ENCODE results near the gene WDFY4.

Gene WDFY4

GRCh38 chr10:48902096-48902495 lies 217.4 kb downstream of the WDFY4 start:
- DNase-seq (ENCODE audit: low spot score) = no peak
- TF ChIP-seq CTCF (IDR thresholded peaks at IDR 0.05; ENCODE audit: extremely low read depth, missing control alignments) = no peak

GRCh38 chr10:48903151-48903550 lies 218.5 kb downstream of the WDFY4 start:
- TF ChIP-seq CTCF (IDR thresholded peaks at IDR 0.05; ENCODE audit: extremely low read depth, missing control alignments) = no peak
- DNase-seq (ENCODE audit: low spot score) = no peak

DNA sequence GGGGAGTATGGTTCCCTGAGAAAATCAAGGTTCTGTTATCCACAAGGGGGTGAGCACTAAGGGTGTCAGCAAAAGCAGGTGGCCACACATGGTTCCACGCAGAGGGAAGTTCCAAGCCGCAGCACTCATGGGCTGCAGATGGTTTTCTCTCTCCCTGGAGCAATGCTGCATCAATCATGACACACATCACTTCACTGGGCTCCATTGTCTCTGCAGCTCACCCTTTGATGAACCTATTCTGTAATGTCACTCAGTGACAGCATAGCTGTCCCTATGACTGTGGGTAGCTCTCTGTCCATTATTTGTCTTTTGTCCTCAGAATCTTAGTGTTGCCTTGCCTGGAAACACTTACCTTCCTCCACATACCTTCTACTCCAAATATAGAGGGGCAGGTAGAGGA lies 220.2 kb downstream of the WDFY4 start:
- no peak for TF ChIP-seq CTCF (IDR thresholded peaks at IDR 0.05; ENCODE audit: extremely low read depth, missing control alignments)

DNA sequence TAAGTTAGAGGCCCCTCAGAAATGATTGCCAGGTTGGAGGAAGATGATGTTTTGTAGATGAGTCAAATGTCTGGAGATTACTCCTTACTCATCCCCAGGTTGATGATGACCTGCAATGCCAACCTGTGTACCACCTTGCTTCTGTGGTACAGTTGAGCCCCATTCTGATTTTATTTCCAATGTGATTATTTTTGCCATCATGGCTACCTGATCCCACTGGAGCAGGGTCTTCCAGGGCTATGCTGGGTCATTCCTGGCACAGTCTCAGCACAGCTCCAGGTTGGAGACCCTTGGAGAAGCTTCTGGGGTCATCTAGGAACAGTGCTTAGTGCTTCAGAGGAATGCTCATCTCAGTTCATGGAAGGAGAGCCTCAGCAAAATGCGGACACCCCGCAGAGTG lies 220.6 kb downstream of the WDFY4 start:
- no peak for TF ChIP-seq CTCF (IDR thresholded peaks at IDR 0.05; ENCODE audit: extremely low read depth, missing control alignments)
- no peak for DNase-seq (ENCODE audit: low spot score)

More for the DNA sequence above, 220.2 kb downstream of the WDFY4 start:
- DNase-seq (ENCODE audit: low spot score) = no peak

- no peak for TF ChIP-seq CTCF (IDR thresholded peaks at IDR 0.05; ENCODE audit: extremely low read depth, missing control alignments)
- no peak for DNase-seq (ENCODE audit: low spot score)
Measured at GRCh38 chr10:48906841-48907240, 222.2 kb downstream of the WDFY4 start.

DNA sequence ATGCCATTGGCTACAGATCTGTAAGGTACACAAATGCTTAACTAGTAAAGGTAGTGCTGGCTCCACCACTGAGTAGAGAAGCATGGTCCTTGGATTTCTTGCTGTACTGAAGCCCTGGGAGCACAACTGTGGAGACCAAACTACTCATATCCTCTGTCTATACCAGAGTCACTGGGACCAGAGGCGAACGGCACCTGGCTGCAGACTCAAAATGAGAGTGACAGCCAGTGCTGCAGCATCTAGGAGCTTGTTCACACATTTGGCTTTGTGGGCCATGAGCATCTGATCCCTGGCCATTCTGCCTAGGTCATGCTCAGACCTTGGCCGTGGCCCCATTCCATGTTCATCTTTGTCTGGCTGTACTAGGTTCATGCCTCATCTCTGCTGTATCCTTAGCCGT lies 223.1 kb downstream of the WDFY4 start:
- peak; percentile 49 for DNase-seq (ENCODE audit: low spot score)
- no peak for TF ChIP-seq CTCF (IDR thresholded peaks at IDR 0.05; ENCODE audit: extremely low read depth, missing control alignments)

DNA sequence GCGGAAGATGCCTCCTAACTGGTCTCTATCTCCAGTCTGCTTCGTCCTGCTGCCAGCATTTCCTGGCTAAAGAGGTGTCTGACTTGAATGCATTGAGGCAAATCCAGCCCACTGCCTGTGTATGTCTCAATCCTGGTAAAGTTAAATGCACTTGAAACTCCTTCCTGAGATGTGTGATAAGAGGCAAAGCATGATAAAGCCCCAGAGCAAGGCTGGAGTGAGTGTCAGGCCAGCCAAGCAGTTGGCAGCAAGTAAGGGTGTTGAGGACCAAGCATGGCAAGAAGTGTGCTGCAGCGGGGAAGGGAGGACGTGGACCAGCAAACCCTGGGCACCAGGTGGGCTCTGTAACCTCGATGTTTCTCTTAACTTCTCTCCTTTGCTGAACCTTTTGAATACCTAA lies 225.9 kb downstream of the WDFY4 start:
- no peak for TF ChIP-seq CTCF (IDR thresholded peaks at IDR 0.05; ENCODE audit: extremely low read depth, missing control alignments)

More for the DNA sequence above, 225.9 kb downstream of the WDFY4 start:
- no peak for DNase-seq (ENCODE audit: low spot score)

Data from GM20000 (cell line).